Endothelial cell (in vitro differentiated cells): ENCODE measurements around the gene CETN2. TPM values are rescaled to one million over a fixed set of nuclear protein-coding genes. Genes with fewer than 3 reads are reported as not detected.

Source experiments
- DNase-seq: peaks from one replicate; pipeline ENCODE4 v3.0.0; 2021; ENCODE audit warnings: low spot score
- H3K27ac Mint-ChIP-seq: one replicate; pipeline ENCODE4 v1.8.0; 2021; ENCODE audit warnings: mixed read lengths, inconsistent platforms; ENCODE audit not compliant: unreplicated experiment
- H3K27me3 Mint-ChIP-seq: one replicate; pipeline ENCODE4 v1.8.0; 2021; ENCODE audit warnings: mild to moderate bottlenecking, moderate library complexity, mixed read lengths, inconsistent platforms; ENCODE audit not compliant: unreplicated experiment
- H3K36me3 Mint-ChIP-seq: one replicate; pipeline ENCODE4 v1.8.0; 2021; ENCODE audit warnings: mild to moderate bottlenecking, low read depth, mixed read lengths, inconsistent platforms; ENCODE audit not compliant: unreplicated experiment
- H3K4me1 Mint-ChIP-seq: one replicate; pipeline ENCODE4 v1.8.0; 2021; ENCODE audit warnings: mild to moderate bottlenecking, mixed read lengths, inconsistent platforms; ENCODE audit not compliant: unreplicated experiment
- H3K4me3 Mint-ChIP-seq: one replicate; pipeline ENCODE4 v1.8.0; 2021; ENCODE audit warnings: mild to moderate bottlenecking, mixed read lengths, inconsistent platforms; ENCODE audit not compliant: unreplicated experiment
- H3K9me3 Mint-ChIP-seq: one replicate; pipeline ENCODE4 v1.8.0; 2021; ENCODE audit warnings: mixed read lengths, inconsistent platforms; ENCODE audit not compliant: unreplicated experiment
- total RNA-seq: library from RNA; stranded (reverse); fragmentation: NEBNext Ultra II Directional; extraction: Animal tissue kit (Norgen Biotek cat#: 25700); gene quantifications from one replicate; pipeline ENCODE4 v1.2.1, GENCODE V29; 2021; ENCODE audit not compliant: unreplicated experiment
- TF ChIP-seq, protein P1 (sequence below): fragments of 200-600 bp; sonication (generic); IDR thresholded peaks from one replicate; pipeline ENCODE4 v1.5.0; 2021; ENCODE audit warnings: antibody characterized with exemption; ENCODE audit not compliant: unreplicated experiment

The CETN2 gene
- total RNA-seq, 1 donor from 2014 or later = 32.6 TPM

DNA sequence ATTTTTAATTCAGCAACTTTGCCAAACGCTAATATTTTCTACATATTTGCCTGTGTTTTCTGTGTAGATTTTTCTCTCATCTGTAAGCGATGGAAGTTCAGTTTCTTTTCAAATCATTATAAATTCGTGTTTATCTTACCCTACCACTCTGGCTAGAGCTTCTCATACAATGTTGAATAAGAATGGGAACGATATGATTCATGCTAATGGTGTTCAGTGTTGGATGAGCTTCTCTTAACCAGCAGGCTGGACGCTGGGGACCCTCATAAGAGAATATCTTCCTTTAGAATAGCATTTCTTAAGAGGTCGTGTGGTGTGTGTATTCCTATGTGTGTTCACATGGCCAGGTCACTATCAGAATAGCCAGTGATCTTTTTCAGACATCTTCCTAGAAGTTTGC lies 31.3 kb upstream of the CETN2 start:
- H3K27ac Mint-ChIP-seq = no peak overlapping the region
- peaks cover 4% of the 10 kb centered on the region for H3K4me1 Mint-ChIP-seq
- H3K36me3 Mint-ChIP-seq = peaks cover 18% of the 10 kb centered on the region

DNA sequence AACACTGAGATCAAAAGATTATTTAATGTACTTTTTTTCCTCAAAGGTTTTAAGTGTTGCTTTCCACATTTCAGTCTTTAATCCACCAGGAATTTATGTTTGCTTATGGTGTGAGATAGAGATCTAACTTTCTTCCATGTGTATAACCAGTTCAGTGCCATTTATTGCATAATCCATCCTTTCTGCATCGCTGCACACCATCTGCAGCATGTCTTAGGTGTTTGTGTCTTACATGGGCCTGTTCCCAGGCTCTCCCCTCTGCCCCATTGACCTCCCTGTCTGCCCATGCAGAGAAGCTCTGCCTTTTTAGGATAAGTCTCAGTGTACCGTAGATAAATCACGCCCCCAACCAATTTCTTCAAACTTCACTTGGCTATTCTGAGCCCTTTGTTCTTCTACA lies 30.6 kb upstream of the CETN2 start:
- peaks cover 17% of the 10 kb centered on the region for H3K36me3 Mint-ChIP-seq
- H3K27ac Mint-ChIP-seq = no peak overlapping the region
- no peak overlapping the region for H3K4me3 Mint-ChIP-seq
- H3K4me1 Mint-ChIP-seq = no peaks in the 10 kb centered on the region
- TF ChIP-seq, protein P1, sequence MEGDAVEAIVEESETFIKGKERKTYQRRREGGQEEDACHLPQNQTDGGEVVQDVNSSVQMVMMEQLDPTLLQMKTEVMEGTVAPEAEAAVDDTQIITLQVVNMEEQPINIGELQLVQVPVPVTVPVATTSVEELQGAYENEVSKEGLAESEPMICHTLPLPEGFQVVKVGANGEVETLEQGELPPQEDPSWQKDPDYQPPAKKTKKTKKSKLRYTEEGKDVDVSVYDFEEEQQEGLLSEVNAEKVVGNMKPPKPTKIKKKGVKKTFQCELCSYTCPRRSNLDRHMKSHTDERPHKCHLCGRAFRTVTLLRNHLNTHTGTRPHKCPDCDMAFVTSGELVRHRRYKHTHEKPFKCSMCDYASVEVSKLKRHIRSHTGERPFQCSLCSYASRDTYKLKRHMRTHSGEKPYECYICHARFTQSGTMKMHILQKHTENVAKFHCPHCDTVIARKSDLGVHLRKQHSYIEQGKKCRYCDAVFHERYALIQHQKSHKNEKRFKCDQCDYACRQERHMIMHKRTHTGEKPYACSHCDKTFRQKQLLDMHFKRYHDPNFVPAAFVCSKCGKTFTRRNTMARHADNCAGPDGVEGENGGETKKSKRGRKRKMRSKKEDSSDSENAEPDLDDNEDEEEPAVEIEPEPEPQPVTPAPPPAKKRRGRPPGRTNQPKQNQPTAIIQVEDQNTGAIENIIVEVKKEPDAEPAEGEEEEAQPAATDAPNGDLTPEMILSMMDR = no peak
- no peaks in the 10 kb centered on the region for H3K9me3 Mint-ChIP-seq
- H3K27me3 Mint-ChIP-seq = no peaks in the 10 kb centered on the region
- no peak for DNase-seq

More for the DNA sequence above, 31.3 kb upstream of the CETN2 start:
- H3K27me3 Mint-ChIP-seq = no peaks in the 10 kb centered on the region
- TF ChIP-seq, protein P1 = no peak
- no peaks in the 10 kb centered on the region for H3K9me3 Mint-ChIP-seq
- DNase-seq = no peak
- no peak overlapping the region for H3K4me3 Mint-ChIP-seq

DNA sequence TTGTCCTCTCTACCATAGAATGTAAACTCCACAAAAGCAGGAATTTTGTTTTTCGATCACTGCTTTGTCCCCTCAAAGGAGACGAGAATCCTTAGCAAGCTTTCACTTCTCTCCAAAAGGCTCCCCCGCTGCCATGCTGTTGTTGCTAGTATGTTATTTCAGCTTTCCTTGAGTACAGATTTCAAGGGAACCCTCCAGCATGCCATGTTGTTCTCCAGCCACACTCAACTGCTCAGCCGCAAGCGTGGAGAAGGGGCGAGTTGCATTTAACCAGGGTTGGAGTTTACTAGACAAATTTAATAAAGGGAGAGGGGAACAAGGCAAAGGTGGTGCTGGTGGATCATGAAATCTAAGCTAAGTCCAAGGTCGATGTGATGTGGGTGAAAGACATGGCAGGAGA lies 23.4 kb upstream of the CETN2 start:
- H3K9me3 Mint-ChIP-seq = no peaks in the 10 kb centered on the region
- TF ChIP-seq, protein P1 = no peak
- H3K4me3 Mint-ChIP-seq = no peak overlapping the region
- H3K4me1 Mint-ChIP-seq = no peaks in the 10 kb centered on the region
- DNase-seq = no peak
- no peak overlapping the region for H3K27ac Mint-ChIP-seq
- peaks cover 21% of the 10 kb centered on the region for H3K36me3 Mint-ChIP-seq
- no peaks in the 10 kb centered on the region for H3K27me3 Mint-ChIP-seq

DNA sequence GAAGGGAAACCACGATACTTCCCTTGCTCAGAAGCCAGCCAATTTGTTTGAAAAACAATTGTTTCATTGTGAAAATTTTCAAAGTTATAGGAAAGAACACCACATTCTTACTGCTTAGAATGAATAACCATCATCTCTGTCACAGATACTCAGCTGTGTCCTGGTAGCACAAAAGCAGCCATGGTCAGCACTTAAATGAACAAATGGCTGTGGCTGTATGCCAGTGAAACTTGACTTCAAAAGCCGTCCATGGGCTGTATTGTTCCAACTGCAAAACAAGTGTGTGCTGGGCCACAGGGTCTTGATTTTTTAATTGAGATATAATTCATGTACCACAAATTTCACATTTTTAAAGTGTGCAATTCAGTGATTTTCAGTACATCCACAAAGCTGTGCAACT lies 19.9 kb upstream of the CETN2 start:
- Mint-ChIP-seq H3K9me3 (no peaks in the 10 kb centered on the region), H3K36me3 (peaks cover 21% of the 10 kb centered on the region)

DNA sequence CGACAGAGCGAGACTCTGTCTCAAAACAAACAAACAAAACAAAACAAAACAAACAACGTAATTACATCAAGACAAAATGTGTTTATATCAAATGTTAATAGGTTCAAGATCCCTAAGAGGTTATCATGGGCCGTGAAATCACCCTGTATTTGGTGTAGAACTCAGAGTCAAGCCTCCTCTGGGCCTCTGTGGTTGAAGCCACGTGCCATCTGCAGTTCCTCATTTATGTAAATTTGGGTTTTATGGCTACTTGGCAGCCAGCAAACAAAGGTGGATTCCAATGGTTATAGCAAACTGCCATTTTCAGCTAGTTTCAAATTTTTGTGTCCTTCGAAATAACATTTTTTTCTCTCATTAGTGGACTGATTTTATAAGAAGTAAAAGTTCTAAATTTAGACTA lies 16.7 kb upstream of the CETN2 start:
- Mint-ChIP-seq H3K27ac (no peak overlapping the region), H3K4me3 (no peak overlapping the region), H3K4me1 (no peaks in the 10 kb centered on the region), H3K9me3 (no peaks in the 10 kb centered on the region), H3K36me3 (peaks cover 6% of the 10 kb centered on the region), H3K27me3 (peaks cover 1% of the 10 kb centered on the region)
- no peak for DNase-seq
- TF ChIP-seq, protein P1 = no peak

More for the DNA sequence above, 19.9 kb upstream of the CETN2 start:
- Mint-ChIP-seq H3K27ac (no peak overlapping the region), H3K4me1 (no peaks in the 10 kb centered on the region), H3K27me3 (peaks cover 1% of the 10 kb centered on the region), H3K4me3 (no peak overlapping the region)
- TF ChIP-seq, protein P1 = no peak
- DNase-seq = no peak
